Upper lobe of left lung (tissue), 4 donors: ENCODE data around the gene MRPL2.

Source experiments
- CTCF ChIP-seq, 6 experiments: fragments of 450-650 bp in 4 of 6; fragments of 200-600 bp in 2 of 6; sonication (generic) in 2 of 6; IDR thresholded peaks; one replicate each; pipeline ENCODE4 v1.5.1; 2016 to 2019; ENCODE audit warnings: antibody characterized with exemption in 6 of 6
- EP300 ChIP-seq, 4 donors: sonication (generic); formaldehyde crosslinking; IDR thresholded peaks; one replicate each; pipeline ENCODE4 v1.5.1; 2017; ENCODE audit warnings: antibody characterized with exemption in 4 of 4, control low read depth in 2 of 4
- POLR2A ChIP-seq, 4 donors: fragments of 450-650 bp; IDR thresholded peaks; one replicate each; pipeline ENCODE4 v1.5.1; 2016 to 2017; ENCODE audit warnings: antibody characterized with exemption in 4 of 4, mild to moderate bottlenecking in 2 of 4
- POLR2AphosphoS5 ChIP-seq, 2 donors: sonication (generic); formaldehyde crosslinking; IDR thresholded peaks; one replicate each; pipeline ENCODE4 v1.5.1; 2017; ENCODE audit warnings: antibody characterized with exemption in 2 of 2

GRCh38 chr6:43095939-43096338 lies 36.7 kb upstream of the MRPL2 start:
- TF ChIP-seq POLR2A (IDR thresholded peaks at IDR 0.05) (no peak), CTCF (IDR thresholded peaks at IDR 0.05) (no peak), POLR2AphosphoS5 (IDR thresholded peaks at IDR 0.05) (no peak), EP300 (IDR thresholded peaks at IDR 0.05) (no peak)
